Tongue (tissue), 2 donors: ENCODE measurements around the gene AMIGO1. TPM values are rescaled to one million over a fixed set of nuclear protein-coding genes. Genes with fewer than 3 reads are reported as not detected.
"Not testable (repeated sequence)": the region's sequence is repeated elsewhere in the genome, so short reads cannot be mapped to it uniquely, and the experiment has no call there.

Source experiments
- DNase-seq: peaks from one replicate; pipeline ENCODE4 v3.0.0-alpha.2; 2015
- total RNA-seq: library from RNA; depleted of rRNA; stranded (reverse); fragments of >200 nt; gene quantifications from one replicate; pipeline ENCODE4 v1.2.3, GENCODE V29; 2014

The AMIGO1 gene
- total RNA-seq, 1 donor from 2014 or later = 9.1 TPM

- peak; percentile 97 for DNase-seq
These were observed 25.6 kb downstream of the AMIGO1 start, which contains the start of gene ATXN7L2 for GRCh38 chr1:109483672-109484518. ATXN7L2 (plus strand) TSS chr1:109483905; CDS start chr1:109483954, 49 bp downstream.

GRCh38 chr1:109482791-109483671, 26.5 kb downstream of the AMIGO1 start:
- DNase-seq = no peak

- no peak for DNase-seq
These were observed 27.3 kb downstream of the AMIGO1 start for GRCh38 chr1:109482242-109482641.

GRCh38 chr1:109481646-109482045, 27.9 kb downstream of the AMIGO1 start:
- no peak for DNase-seq

DNA sequence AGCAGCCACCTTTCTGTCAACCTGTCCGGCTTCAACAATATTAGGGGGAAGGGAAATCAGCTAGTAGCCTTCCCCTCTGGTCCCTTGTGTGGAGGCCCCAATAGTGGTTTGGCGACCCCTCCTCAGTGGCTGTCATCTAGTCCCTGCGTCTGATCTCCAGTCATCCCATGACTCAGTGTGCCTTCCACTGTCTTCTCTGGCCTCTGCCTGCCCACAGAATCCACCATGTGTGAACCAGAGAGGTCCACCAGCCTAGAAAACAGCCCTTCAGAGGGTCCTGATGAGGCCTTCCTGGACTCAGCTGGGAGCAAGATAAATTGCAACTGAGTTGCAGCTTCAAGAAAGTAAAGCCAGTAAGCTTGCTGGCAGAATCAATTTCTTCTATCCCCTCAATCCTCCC, 29.6 kb downstream of the AMIGO1 start:
- DNase-seq = no peak

DNA sequence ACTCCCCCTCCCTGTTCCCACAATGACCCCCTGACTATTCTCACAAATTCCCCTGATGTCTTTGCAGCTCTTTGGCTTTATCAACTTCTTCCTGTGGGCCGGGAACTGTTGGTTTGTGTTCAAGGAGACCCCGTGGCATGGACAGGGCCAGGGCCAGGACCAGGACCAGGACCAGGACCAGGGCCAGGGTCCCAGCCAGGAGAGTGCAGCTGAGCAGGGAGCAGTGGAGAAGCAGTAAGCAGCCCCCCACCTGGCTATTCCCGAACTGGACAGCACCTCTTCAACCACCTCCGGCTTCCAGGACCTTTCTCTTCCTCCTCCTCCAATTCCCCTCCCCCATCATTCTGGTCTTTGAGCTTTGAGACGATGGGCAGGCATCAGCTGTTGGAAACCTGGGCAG, 30.2 kb downstream of the AMIGO1 start:
- DNase-seq = no peak

GRCh38 chr1:109478806-109479205, 30.7 kb downstream of the AMIGO1 start:
- DNase-seq = no peak

- DNase-seq = no peak
These were observed 31.7 kb downstream of the AMIGO1 start for GRCh38 chr1:109477821-109478220.

GRCh38 chr1:109476825-109477224, 32.7 kb downstream of the AMIGO1 start:
- no peak for DNase-seq

DNA sequence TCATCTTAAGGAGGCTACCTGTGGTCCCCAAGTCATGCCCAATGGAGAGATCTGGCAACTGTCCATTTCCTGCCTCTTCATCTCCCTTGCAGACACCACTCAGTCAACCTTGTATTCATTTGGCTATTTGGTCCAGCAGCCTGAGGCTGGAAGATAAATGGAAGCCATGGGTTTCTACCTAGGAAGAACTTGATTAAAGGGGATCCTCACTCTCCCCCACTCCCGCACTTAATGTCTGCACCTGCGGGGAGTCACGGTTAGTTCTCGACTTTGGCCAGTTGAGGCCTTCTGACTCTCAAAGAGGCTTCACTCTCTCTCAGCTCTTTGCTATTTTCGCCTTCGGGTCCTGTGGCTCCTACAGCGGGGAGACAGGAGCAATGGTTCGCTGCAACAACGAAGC, 34.3 kb downstream of the AMIGO1 start:
- no peak for DNase-seq

DNA sequence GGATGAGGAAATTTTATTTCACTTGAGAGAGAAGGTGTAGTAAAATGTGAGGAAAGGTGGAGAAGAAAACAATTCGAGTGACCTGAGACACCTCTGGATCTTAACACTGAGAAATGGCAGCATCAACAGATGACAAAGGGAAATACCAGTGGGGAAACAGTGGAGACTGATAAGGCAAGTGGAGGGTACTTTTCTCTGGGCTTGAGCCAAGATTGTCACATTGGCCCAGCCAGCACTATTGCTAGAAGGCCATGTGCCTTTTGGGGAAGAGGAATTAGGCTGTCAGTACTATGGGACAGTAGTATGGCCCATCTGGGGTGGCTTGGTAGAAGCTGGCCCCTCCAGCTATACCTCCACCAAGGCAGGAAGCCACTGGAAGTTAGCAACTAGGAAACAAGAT, 34.8 kb downstream of the AMIGO1 start:
- no peak for DNase-seq

DNA sequence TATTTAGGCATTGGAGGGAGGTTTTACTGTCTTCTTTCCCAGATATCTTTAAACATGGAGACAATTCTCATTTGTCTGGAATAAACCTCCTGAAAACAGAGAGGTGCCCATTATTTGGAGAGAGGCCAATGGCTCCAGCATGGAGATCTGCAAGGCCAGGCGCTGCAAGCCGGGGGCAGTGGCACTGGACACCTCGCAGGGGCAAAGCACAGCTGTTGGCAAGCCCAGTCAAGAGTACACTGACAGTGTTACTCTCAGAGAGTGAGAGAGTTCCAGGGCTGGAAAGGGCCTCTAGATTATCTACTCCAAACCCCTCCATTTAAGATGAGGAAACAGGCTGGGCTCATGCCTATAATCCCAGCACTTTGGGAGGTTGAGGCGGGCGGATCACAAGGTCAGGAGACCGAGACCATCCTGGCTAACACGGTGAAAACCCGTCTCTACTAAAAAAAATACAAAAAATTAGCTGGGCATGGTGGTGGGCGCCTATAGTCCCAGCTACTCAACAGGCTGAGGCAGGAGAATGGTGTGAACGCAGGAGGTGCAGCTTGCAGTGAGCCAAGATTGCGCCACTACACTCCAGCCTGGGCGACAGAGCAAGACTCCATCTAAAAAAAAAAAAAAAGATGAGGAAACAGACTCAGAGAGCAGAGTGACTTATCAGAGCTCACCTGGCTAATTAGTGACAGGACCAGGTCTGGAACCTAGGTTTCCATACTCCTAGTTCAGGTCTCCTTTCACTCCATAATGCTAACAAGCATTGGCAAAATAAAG, 36.1 kb downstream of the AMIGO1 start:
- not testable (repeated sequence) for DNase-seq

DNA sequence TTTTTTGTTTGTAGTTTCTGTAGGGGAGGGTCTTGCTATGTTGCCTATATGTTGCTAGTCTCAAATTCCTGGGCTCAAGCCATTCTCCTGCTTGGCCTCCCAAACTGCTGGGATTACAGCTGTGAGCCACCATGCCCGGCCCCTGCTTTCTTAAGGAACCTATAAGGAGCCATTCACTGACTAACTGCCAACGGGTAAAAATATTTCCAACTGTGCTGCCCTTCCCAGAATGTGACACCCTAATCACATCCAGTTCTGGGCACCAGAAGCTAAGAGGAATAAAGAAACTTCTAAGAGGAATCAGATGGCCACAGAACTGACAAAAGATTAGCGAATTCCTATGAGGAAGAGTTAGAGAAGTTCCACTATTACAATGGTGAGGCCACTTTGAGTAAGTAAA, 36.7 kb downstream of the AMIGO1 start:
- no peak for DNase-seq

GRCh38 chr1:109470245-109470644, 39.3 kb downstream of the AMIGO1 start:
- DNase-seq = no peak

DNA sequence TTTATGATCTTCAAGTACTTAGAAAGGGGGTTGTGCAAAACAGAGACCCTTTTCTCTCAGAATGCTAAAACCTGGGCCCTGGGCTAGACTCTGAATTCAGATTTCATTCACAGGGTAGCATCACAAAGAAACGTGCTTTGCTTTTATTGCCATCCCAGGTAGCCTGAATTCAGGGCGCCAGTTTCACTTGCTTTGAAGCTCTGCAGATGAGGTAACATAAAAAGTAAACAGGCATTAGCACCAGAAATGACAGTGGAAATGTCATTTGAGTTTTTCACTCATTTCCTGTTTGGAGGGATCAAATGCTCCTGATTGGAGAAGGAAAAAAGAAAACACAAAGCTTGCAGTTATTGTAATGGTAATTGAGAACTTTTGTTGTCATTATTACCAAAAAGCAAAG, 40.6 kb downstream of the AMIGO1 start:
- no peak for DNase-seq

DNA sequence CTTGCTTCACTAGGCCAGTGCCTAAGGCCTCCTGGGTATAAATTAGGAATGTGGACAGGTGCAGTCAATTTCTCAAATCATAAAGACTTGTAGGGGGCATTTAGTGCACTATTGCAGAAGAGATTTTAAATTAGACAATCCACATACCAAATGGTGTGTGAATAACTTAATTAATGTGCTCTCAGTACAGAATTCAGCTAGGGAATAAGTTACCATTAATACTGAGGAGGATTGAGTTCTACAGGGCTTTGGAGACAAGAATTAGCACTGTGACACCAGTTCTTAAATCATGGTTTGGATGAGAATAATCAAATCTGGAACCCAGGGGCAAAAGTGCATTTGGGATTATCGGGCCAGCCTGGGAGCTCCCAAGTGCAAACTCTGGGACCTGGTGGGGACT, 41.5 kb downstream of the AMIGO1 start:
- no peak for DNase-seq

DNA sequence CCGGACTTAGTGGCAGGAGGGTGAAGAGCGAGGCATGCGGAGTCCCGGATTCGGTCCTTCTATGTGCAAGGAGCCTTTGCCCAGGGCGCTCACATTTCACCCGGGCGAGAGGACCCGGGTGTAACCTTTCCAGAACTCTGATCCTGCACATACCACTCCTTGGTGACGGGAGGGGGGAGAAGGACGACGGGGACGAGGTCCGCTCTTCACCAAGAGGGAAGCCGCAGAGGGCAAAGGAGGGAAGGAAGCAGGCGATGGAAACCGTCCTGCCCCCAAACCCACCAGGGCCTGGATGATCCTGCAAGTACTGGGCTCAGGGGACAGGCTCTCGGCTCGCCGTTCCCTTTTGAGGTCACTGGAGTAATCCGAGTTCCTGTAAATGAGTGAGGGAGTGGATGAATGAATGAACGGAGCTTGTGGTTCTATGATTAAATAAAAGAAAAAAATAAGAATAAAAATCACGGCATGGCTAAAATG, 42.2 kb downstream of the AMIGO1 start:
- DNase-seq = no peak

- peak; percentile 69 for DNase-seq
These were observed 42.9 kb downstream of the AMIGO1 start, which contains the start of gene SYPL2 for GRCh38 chr1:109466452-109467300. SYPL2 (plus strand) TSS chr1:109466546; CDS start chr1:109466844, 298 bp downstream.

DNA sequence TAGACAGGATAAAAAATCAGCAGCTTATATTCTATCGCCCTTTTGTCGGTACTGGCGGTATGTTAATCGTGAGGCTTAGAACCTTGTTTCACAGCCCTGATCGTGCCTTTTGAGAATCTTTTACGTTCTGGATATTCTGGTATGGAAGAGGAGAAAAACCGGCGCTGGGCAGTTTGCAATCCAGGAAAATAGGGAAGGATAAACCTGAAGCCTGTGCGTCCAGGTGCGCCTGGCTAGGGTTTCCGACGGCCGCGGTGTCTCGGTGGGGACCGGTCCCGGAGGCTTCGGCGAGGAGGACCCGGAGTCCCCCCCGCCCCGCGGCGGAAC, 43.4 kb downstream of the AMIGO1 start:
- no peak for DNase-seq

DNA sequence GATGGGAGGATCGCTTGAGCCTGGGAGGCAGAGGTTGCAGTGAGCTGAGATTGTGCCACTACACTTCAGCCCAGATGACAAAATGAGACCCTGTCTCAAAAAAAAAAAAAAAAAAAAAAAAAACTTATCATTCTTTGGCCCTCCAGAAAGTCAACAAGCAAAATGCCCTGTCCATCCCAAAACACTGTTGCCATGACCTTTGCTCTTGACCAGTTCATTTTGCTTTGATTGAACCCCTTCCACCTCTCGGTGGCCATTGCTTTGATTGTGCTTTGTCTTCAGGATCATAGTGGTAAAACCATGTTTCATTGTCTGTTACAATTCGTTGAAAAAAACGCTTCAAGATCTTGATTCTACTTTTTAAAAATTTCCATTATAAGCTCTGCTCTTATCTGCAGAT, 51.7 kb downstream of the AMIGO1 start:
- no peak for DNase-seq

DNA sequence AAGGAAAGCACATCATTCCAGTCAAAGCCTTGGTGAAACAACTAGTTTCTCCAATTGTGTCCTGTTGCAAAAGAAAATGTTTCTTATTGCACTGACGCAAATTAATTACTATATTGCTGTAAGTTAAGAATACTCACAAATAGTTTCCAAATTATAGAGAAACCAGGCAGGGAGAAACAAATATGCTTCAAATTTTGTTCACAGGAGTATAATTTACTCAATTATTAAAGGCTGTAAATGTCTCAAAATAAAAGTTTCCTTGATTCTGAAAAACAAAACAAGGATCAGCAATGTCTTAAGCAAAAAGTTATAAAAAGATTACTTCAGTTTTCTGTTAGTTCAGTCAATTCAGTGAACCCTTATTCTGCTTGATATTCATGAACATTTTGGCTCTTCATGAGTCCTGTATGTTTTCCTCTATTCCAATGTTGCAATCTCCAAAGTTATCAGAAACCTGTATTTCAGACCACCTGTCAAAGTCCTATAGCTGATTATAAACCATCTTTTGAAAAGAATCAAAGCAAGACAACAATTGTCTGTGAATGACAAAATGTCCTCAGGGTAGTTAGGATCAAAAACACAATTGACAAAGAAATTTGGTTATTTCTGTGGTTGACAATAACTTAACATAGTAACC, 54.9 kb downstream of the AMIGO1 start:
- DNase-seq = no peak
